ENCODE measurements around the gene SPON1.

Gene SPON1

DNA sequence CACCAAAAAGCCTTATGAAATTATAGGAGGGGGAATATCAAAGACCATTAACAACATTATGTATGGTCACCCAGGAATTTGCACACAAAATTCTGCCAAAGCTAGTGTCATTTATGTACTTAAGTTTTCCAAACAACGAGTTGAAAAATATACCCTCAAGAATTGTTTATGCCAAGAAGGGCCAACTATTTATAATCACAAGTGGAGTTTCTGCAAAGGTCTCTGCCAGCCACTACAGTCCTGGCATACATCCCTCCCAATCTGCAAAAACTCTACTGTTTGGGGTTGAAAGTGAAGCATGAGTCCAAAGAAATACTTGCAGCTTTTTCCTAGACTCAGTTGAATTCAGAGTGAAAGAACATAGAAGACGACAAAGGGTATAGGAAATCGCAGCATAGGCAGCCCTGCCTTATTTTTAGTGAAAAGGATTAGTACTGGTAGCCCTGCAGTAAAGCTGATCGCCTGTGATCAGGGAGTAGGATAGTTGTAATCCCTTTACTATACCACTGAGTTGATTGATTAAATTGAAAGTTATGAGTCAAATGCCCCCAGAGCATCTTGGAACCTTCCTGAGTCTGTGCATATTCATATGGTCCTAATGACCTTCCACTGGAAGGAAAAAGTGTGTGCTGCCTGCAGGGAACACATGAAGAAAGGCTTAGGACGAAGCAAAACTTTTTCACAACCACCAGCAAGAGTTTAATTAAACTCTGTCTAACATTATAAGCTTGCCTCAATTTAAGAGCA lies 144.0 kb downstream of the SPON1 start:
- no peak overlapping the region for H3K4me3 Mint-ChIP-seq
- H3K4me1 Mint-ChIP-seq (ENCODE audit: low read depth), result no peaks in the 10 kb centered on the region
- no peak for DNase-seq (ENCODE audit: low spot score)
- H3K27ac Mint-ChIP-seq, result no peak overlapping the region
- H3K9me3 Mint-ChIP-seq, result no peaks in the 10 kb centered on the region
- no peaks in the 10 kb centered on the region for H3K36me3 Mint-ChIP-seq (ENCODE audit: low read depth)
- H3K27me3 Mint-ChIP-seq (ENCODE audit: low read depth), result peaks cover 4% of the 10 kb centered on the region

GRCh38 chr11:14107050-14107430 lies 144.5 kb downstream of the SPON1 start:
- H3K36me3 Mint-ChIP-seq (ENCODE audit: low read depth), result no peaks in the 10 kb centered on the region
- no peak overlapping the region for H3K4me3 Mint-ChIP-seq
- no peak for DNase-seq (ENCODE audit: low spot score)
- no peaks in the 10 kb centered on the region for H3K4me1 Mint-ChIP-seq (ENCODE audit: low read depth)
- no peak overlapping the region for H3K27ac Mint-ChIP-seq
- no peaks in the 10 kb centered on the region for H3K9me3 Mint-ChIP-seq
- peaks cover 4% of the 10 kb centered on the region for H3K27me3 Mint-ChIP-seq (ENCODE audit: low read depth)

DNA sequence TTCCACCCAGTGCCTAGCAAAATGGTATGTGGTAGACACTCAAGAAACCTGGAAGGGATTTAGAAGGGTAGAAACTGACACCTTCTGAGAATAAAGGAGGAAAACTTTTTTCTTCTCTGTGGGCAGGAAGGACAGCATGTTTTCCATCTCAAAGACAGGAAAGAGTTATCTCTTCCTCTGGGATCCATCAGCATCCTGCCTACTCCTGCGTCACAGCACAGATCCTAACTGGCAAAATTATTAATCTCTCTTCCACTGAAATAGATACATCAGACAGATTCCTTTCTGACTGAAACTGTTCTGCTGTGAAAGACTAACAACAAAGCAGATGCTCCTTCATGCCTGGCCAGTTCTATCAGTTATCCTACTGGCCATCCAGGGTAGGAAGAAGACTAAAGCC lies 147.2 kb downstream of the SPON1 start:
- H3K27me3 Mint-ChIP-seq (ENCODE audit: low read depth), result peaks cover 4% of the 10 kb centered on the region
- H3K36me3 Mint-ChIP-seq (ENCODE audit: low read depth), result no peaks in the 10 kb centered on the region

DNA sequence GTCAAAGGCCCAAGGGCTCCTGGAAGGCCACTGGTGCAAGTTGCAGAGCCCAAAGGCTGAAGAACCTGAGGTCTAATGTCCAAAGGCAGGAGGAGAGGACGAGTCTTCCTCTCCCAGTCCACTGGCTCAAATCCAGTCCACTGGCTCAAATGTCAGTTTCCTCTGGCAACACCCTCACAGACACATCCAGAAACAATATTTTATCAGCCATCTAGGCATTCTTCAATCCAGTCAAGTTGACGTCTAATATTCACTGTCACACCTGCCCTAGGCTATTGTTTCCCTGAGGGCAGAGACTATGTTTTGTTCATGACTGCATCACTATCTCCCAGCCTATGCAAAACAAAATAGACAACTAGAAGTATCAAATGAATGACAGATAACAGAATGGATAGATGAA lies 148.1 kb downstream of the SPON1 start:
- no peaks in the 10 kb centered on the region for H3K9me3 Mint-ChIP-seq
- no peaks in the 10 kb centered on the region for H3K27me3 Mint-ChIP-seq (ENCODE audit: low read depth)
- H3K36me3 Mint-ChIP-seq (ENCODE audit: low read depth), result no peaks in the 10 kb centered on the region
- H3K4me1 Mint-ChIP-seq (ENCODE audit: low read depth), result no peaks in the 10 kb centered on the region
- no peak overlapping the region for H3K27ac Mint-ChIP-seq
- no peak for DNase-seq (ENCODE audit: low spot score)
- H3K4me3 Mint-ChIP-seq, result no peak overlapping the region

More for the DNA sequence above, 147.2 kb downstream of the SPON1 start:
- Mint-ChIP-seq H3K4me1 (ENCODE audit: low read depth) (no peaks in the 10 kb centered on the region), H3K4me3 (no peak overlapping the region), H3K9me3 (no peaks in the 10 kb centered on the region), H3K27ac (no peak overlapping the region)
- DNase-seq (ENCODE audit: low spot score), result no peak

- H3K27me3 Mint-ChIP-seq (ENCODE audit: low read depth), result no peaks in the 10 kb centered on the region
- no peak for DNase-seq (ENCODE audit: low spot score)
- no peaks in the 10 kb centered on the region for H3K36me3 Mint-ChIP-seq (ENCODE audit: low read depth)
- H3K4me1 Mint-ChIP-seq (ENCODE audit: low read depth), result no peaks in the 10 kb centered on the region
- H3K27ac Mint-ChIP-seq, result no peak overlapping the region
- no peak overlapping the region for H3K4me3 Mint-ChIP-seq
- H3K9me3 Mint-ChIP-seq, result no peaks in the 10 kb centered on the region
Measured at GRCh38 chr11:14111496-14111895, 149.0 kb downstream of the SPON1 start.

- H3K9me3 Mint-ChIP-seq, result no peaks in the 10 kb centered on the region
- no peak overlapping the region for H3K4me3 Mint-ChIP-seq
- no peak for DNase-seq (ENCODE audit: low spot score)
- H3K4me1 Mint-ChIP-seq (ENCODE audit: low read depth), result no peaks in the 10 kb centered on the region
- no peak overlapping the region for H3K27ac Mint-ChIP-seq
- no peaks in the 10 kb centered on the region for H3K36me3 Mint-ChIP-seq (ENCODE audit: low read depth)
- no peaks in the 10 kb centered on the region for H3K27me3 Mint-ChIP-seq (ENCODE audit: low read depth)
Measured at GRCh38 chr11:14112721-14113120, 150.2 kb downstream of the SPON1 start.

DNA sequence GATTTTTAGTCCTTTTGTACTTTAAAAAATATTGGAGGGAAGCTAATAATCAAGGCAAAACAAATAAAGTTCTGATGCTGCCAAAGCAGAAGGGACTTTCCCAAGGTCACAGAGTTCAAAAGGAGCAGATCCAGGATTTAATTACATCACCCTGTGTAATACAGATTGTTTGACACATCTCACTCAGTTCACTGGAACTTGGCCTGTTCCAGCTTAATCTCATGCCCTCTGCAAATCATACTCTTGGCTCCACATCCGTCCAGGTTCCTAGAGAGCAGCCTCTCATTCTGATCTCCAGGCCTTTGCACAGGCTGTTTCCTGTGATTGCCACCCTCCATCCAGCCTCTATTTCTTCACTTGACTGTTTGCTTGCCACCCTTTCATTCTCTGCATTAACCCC lies 151.7 kb downstream of the SPON1 start:
- Mint-ChIP-seq H3K4me1 (ENCODE audit: low read depth) (peaks cover 1% of the 10 kb centered on the region), H3K27ac (no peak overlapping the region), H3K9me3 (no peaks in the 10 kb centered on the region), H3K27me3 (ENCODE audit: low read depth) (no peaks in the 10 kb centered on the region), H3K4me3 (no peak overlapping the region), H3K36me3 (ENCODE audit: low read depth) (no peaks in the 10 kb centered on the region)
- DNase-seq (ENCODE audit: low spot score), result no peak

- Mint-ChIP-seq H3K27ac (no peak overlapping the region), H3K27me3 (ENCODE audit: low read depth) (no peaks in the 10 kb centered on the region), H3K4me3 (no peak overlapping the region), H3K36me3 (ENCODE audit: low read depth) (no peaks in the 10 kb centered on the region), H3K4me1 (ENCODE audit: low read depth) (peaks cover 1% of the 10 kb centered on the region), H3K9me3 (no peaks in the 10 kb centered on the region)
- DNase-seq (ENCODE audit: low spot score), result no peak
Measured at GRCh38 chr11:14114786-14115185, 152.3 kb downstream of the SPON1 start.

DNA sequence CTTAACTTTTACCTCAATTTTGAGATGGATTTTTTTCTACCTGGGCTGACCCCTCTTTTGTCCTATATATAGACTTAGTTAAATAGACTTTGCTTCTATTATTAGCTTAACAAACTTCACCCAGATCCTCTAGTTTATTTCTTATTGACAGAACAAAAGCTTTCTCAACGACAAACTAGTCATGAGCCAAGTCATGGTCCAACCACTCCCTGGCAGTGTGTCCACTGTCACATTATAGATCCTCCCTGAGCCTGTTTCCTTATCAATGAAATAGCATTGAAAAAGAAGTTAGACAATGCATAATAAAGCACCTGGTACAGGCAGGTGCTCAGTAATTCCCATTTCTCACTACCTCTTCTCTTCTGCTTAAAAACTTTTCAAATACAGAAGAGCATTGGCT lies 155.1 kb downstream of the SPON1 start:
- no peak overlapping the region for H3K27ac Mint-ChIP-seq
- no peak overlapping the region for H3K4me3 Mint-ChIP-seq
- no peaks in the 10 kb centered on the region for H3K27me3 Mint-ChIP-seq (ENCODE audit: low read depth)
- no peak for DNase-seq (ENCODE audit: low spot score)
- no peaks in the 10 kb centered on the region for H3K36me3 Mint-ChIP-seq (ENCODE audit: low read depth)
- H3K4me1 Mint-ChIP-seq (ENCODE audit: low read depth), result peaks cover 1% of the 10 kb centered on the region
- H3K9me3 Mint-ChIP-seq, result no peaks in the 10 kb centered on the region

DNA sequence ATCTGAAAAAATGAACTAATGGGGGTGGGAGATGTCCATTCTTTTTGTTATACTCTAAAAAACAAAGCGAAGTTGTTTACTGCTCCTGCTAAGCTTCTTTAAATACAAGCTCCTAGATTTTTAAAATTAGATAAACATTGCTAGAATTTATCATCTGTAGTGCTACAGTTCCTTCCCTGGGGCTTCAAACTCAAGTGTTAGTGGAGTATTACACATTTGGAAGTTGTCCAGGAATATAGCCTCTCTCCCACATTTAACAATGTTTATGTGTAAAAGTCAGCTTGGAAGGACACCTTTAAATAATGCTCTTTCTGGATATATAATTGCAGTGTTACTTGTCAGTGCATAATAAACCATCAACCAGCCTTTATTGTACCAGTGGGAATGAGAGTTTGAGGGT lies 155.5 kb downstream of the SPON1 start:
- Mint-ChIP-seq H3K27me3 (ENCODE audit: low read depth) (no peaks in the 10 kb centered on the region), H3K9me3 (no peaks in the 10 kb centered on the region), H3K36me3 (ENCODE audit: low read depth) (no peaks in the 10 kb centered on the region), H3K4me3 (no peak overlapping the region), H3K4me1 (ENCODE audit: low read depth) (peaks cover 1% of the 10 kb centered on the region), H3K27ac (no peak overlapping the region)
- DNase-seq (ENCODE audit: low spot score), result no peak

DNA sequence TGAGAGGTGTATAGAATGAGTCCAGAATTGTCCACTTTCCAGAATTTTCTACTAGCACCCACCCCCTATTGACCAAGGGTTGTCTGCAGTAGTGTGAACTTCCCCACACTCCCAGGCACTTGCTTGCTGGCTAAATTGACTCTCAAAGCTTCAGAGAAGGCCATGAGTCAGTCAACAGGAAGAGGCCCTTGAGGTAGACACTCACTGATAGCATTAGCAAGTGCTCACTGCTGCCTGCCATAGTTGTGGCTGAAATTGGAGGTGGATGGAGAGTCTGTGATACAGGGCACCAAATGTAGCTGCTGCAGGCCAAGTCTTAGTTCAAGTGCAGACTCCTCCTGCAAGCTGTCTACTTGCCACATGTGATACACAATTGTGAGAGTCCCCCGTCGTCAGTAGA lies 156.8 kb downstream of the SPON1 start:
- Mint-ChIP-seq H3K36me3 (ENCODE audit: low read depth) (no peaks in the 10 kb centered on the region), H3K4me3 (no peak overlapping the region), H3K27me3 (ENCODE audit: low read depth) (no peaks in the 10 kb centered on the region), H3K27ac (no peak overlapping the region), H3K4me1 (ENCODE audit: low read depth) (peaks cover 1% of the 10 kb centered on the region), H3K9me3 (no peaks in the 10 kb centered on the region)
- no peak for DNase-seq (ENCODE audit: low spot score)

DNA sequence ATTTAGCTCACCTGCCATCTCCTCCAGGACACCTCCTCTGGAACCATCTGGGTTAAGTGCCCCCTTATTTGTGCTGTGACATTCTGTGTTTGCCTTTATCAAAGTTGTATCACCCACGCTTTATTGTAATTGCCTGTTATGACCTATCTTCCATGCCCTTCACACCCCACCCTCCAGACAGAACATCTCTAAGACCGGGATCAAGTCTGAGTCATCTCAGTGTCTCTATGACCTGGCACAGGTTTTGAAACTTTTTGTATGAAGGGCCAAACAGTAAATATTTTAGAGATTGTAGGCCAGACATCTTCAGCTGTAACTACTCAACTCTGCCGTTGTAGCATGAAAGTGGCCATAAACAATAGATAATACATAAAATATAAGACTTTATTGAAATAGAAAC lies 161.8 kb downstream of the SPON1 start:
- no peaks in the 10 kb centered on the region for H3K4me1 Mint-ChIP-seq (ENCODE audit: low read depth)
- H3K9me3 Mint-ChIP-seq, result no peaks in the 10 kb centered on the region
- no peak overlapping the region for H3K4me3 Mint-ChIP-seq
- no peaks in the 10 kb centered on the region for H3K36me3 Mint-ChIP-seq (ENCODE audit: low read depth)
- no peak overlapping the region for H3K27ac Mint-ChIP-seq
- DNase-seq (ENCODE audit: low spot score), result no peak
- H3K27me3 Mint-ChIP-seq (ENCODE audit: low read depth), result no peaks in the 10 kb centered on the region

GRCh38 chr11:14124886-14125285 lies 162.4 kb downstream of the SPON1 start:
- no peaks in the 10 kb centered on the region for H3K4me1 Mint-ChIP-seq (ENCODE audit: low read depth)

GRCh38 chr11:14125529-14125928 lies 163.0 kb downstream of the SPON1 start:
- Mint-ChIP-seq H3K4me3 (no peak overlapping the region), H3K36me3 (ENCODE audit: low read depth) (no peaks in the 10 kb centered on the region), H3K4me1 (ENCODE audit: low read depth) (no peaks in the 10 kb centered on the region), H3K27ac (no peak overlapping the region), H3K9me3 (no peaks in the 10 kb centered on the region), H3K27me3 (ENCODE audit: low read depth) (peaks cover 3% of the 10 kb centered on the region)
- DNase-seq (ENCODE audit: low spot score), result no peak

More at GRCh38 chr11:14124886-14125285, 162.4 kb downstream of the SPON1 start:
- Mint-ChIP-seq H3K9me3 (no peaks in the 10 kb centered on the region), H3K27me3 (ENCODE audit: low read depth) (peaks cover 2% of the 10 kb centered on the region), H3K4me3 (no peak overlapping the region), H3K36me3 (ENCODE audit: low read depth) (no peaks in the 10 kb centered on the region), H3K27ac (no peak overlapping the region)
- no peak for DNase-seq (ENCODE audit: low spot score)

DNA sequence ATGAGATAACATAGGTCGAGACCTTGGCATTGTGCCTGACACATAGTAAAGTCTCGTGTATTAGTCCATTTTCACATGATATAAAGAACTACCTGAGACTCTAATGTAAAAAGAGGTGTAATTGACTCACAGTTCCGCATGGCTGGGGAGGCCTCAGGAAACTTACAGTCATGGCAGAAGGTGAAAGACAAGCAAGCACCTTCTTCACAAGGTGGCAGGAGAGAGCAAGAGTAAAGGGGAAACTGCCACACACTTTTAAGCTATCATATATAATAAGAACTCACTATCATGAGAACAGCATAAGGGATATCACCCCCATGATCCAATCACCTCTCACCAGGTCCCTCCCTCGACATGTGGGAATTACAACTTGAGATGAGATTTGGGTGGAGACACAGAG lies 165.2 kb downstream of the SPON1 start:
- Mint-ChIP-seq H3K9me3 (no peaks in the 10 kb centered on the region), H3K4me1 (ENCODE audit: low read depth) (no peaks in the 10 kb centered on the region), H3K36me3 (ENCODE audit: low read depth) (no peaks in the 10 kb centered on the region), H3K27me3 (ENCODE audit: low read depth) (peaks cover 6% of the 10 kb centered on the region), H3K27ac (no peak overlapping the region), H3K4me3 (no peak overlapping the region)
- no peak for DNase-seq (ENCODE audit: low spot score)

All from T-helper 2 cell treated with Interferon-gamma antibody and Interleukin-4, amounts not matched to agents 5 μg/mL and 100 μg/mL, for 36 hours (primary cell).